Measurements from ENCODE around the gene SUPT20HL1.
"Not testable (repeated sequence)": the region's sequence is repeated elsewhere in the genome, so short reads cannot be mapped to it uniquely, and the experiment has no call there.

The SUPT20HL1 gene

GRCh38 chrX:24369816-24370215, 9.4 kb downstream of the SUPT20HL1 start:
- Histone ChIP-seq H3K4me1 (ENCODE audit: insufficient read depth, low read length) (no peaks in the 10 kb centered on the region), H3K9me3 (ENCODE audit: low read length) (no peaks in the 10 kb centered on the region), H3K36me3 (ENCODE audit: insufficient read depth, low read length) (no peaks in the 10 kb centered on the region), H3K27me3 (ENCODE audit: insufficient read depth, low read length) (peaks cover 11% of the 10 kb centered on the region), H2AFZ (ENCODE audit: low read depth, low read length) (no peak overlapping the region), H3K4me3 (ENCODE audit: low read length) (no peak overlapping the region)

GRCh38 chrX:24371391-24371972, 11.0 kb downstream of the SUPT20HL1 start:
- Histone ChIP-seq H3K9me3 (ENCODE audit: low read length) (no peaks in the 10 kb centered on the region), H3K4me3 (ENCODE audit: low read length) (no peak overlapping the region), H3K4me1 (ENCODE audit: insufficient read depth, low read length) (no peaks in the 10 kb centered on the region), H3K36me3 (ENCODE audit: insufficient read depth, low read length) (no peaks in the 10 kb centered on the region), H2AFZ (ENCODE audit: low read depth, low read length) (no peak overlapping the region), H3K27me3 (ENCODE audit: insufficient read depth, low read length) (peaks cover 11% of the 10 kb centered on the region)

GRCh38 chrX:24372021-24372763, 11.8 kb downstream of the SUPT20HL1 start:
- H3K9me3 ChIP-seq (ENCODE audit: low read length): no peaks in the 10 kb centered on the region
- no peak overlapping the region for H3K4me3 ChIP-seq (ENCODE audit: low read length)
- no peaks in the 10 kb centered on the region for H3K4me1 ChIP-seq (ENCODE audit: insufficient read depth, low read length)
- no peaks in the 10 kb centered on the region for H3K36me3 ChIP-seq (ENCODE audit: insufficient read depth, low read length)
- H3K27me3 ChIP-seq (ENCODE audit: insufficient read depth, low read length): peaks cover 11% of the 10 kb centered on the region
- H2AFZ ChIP-seq (ENCODE audit: low read depth, low read length): no peak overlapping the region

- Histone ChIP-seq H2AFZ (ENCODE audit: low read depth, low read length) (no peak overlapping the region), H3K9me3 (ENCODE audit: low read length) (no peaks in the 10 kb centered on the region), H3K36me3 (ENCODE audit: insufficient read depth, low read length) (no peaks in the 10 kb centered on the region), H3K4me1 (ENCODE audit: insufficient read depth, low read length) (no peaks in the 10 kb centered on the region), H3K27me3 (ENCODE audit: insufficient read depth, low read length) (peaks cover 6% of the 10 kb centered on the region), H3K4me3 (ENCODE audit: low read length) (no peak overlapping the region)
These were observed 15.2 kb downstream of the SUPT20HL1 start for GRCh38 chrX:24375600-24376131.

- Histone ChIP-seq H3K4me3 (ENCODE audit: low read length) (no peak overlapping the region), H3K9me3 (ENCODE audit: low read length) (no peaks in the 10 kb centered on the region), H3K4me1 (ENCODE audit: insufficient read depth, low read length) (no peaks in the 10 kb centered on the region), H3K36me3 (ENCODE audit: insufficient read depth, low read length) (no peaks in the 10 kb centered on the region), H3K27me3 (ENCODE audit: insufficient read depth, low read length) (no peaks in the 10 kb centered on the region), H2AFZ (ENCODE audit: low read depth, low read length) (no peak overlapping the region)
These were observed 16.0 kb downstream of the SUPT20HL1 start for GRCh38 chrX:24376403-24376802.

GRCh38 chrX:24377195-24377594, 16.8 kb downstream of the SUPT20HL1 start:
- no peaks in the 10 kb centered on the region for H3K36me3 ChIP-seq (ENCODE audit: insufficient read depth, low read length)
- H2AFZ ChIP-seq (ENCODE audit: low read depth, low read length): no peak overlapping the region
- H3K4me3 ChIP-seq (ENCODE audit: low read length): no peak overlapping the region
- H3K9me3 ChIP-seq (ENCODE audit: low read length): no peaks in the 10 kb centered on the region
- no peaks in the 10 kb centered on the region for H3K4me1 ChIP-seq (ENCODE audit: insufficient read depth, low read length)
- no peaks in the 10 kb centered on the region for H3K27me3 ChIP-seq (ENCODE audit: insufficient read depth, low read length)

GRCh38 chrX:24377911-24378468, 17.6 kb downstream of the SUPT20HL1 start:
- no peaks in the 10 kb centered on the region for H3K4me1 ChIP-seq (ENCODE audit: insufficient read depth, low read length)
- no peak overlapping the region for H3K4me3 ChIP-seq (ENCODE audit: low read length)
- H2AFZ ChIP-seq (ENCODE audit: low read depth, low read length): no peak overlapping the region
- H3K36me3 ChIP-seq (ENCODE audit: insufficient read depth, low read length): no peaks in the 10 kb centered on the region
- H3K27me3 ChIP-seq (ENCODE audit: insufficient read depth, low read length): no peaks in the 10 kb centered on the region
- H3K9me3 ChIP-seq (ENCODE audit: low read length): no peaks in the 10 kb centered on the region

- Histone ChIP-seq H3K9me3 (ENCODE audit: low read length) (no peaks in the 10 kb centered on the region), H3K36me3 (ENCODE audit: insufficient read depth, low read length) (no peaks in the 10 kb centered on the region), H3K4me1 (ENCODE audit: insufficient read depth, low read length) (no peaks in the 10 kb centered on the region), H3K27me3 (ENCODE audit: insufficient read depth, low read length) (no peaks in the 10 kb centered on the region), H2AFZ (ENCODE audit: low read depth, low read length) (no peak overlapping the region), H3K4me3 (ENCODE audit: low read length) (no peak overlapping the region)
These were observed 18.3 kb downstream of the SUPT20HL1 start for GRCh38 chrX:24378706-24379105.

GRCh38 chrX:24380262-24381187, 20.1 kb downstream of the SUPT20HL1 start:
- Histone ChIP-seq H3K9me3 (ENCODE audit: low read length) (no peaks in the 10 kb centered on the region), H2AFZ (ENCODE audit: low read depth, low read length) (no peak overlapping the region), H3K4me3 (ENCODE audit: low read length) (no peak overlapping the region), H3K36me3 (ENCODE audit: insufficient read depth, low read length) (no peaks in the 10 kb centered on the region), H3K4me1 (ENCODE audit: insufficient read depth, low read length) (no peaks in the 10 kb centered on the region), H3K27me3 (ENCODE audit: insufficient read depth, low read length) (no peaks in the 10 kb centered on the region)

GRCh38 chrX:24382315-24382714, 21.9 kb downstream of the SUPT20HL1 start:
- H3K27me3 ChIP-seq (ENCODE audit: insufficient read depth, low read length); H3K4me1 ChIP-seq (ENCODE audit: insufficient read depth, low read length); H3K9me3 ChIP-seq (ENCODE audit: low read length); H3K4me3 ChIP-seq (ENCODE audit: low read length); H2AFZ ChIP-seq (ENCODE audit: low read depth, low read length); H3K36me3 ChIP-seq (ENCODE audit: insufficient read depth, low read length): not testable (repeated sequence)

GRCh38 chrX:24387724-24388123, 27.3 kb downstream of the SUPT20HL1 start:
- Histone ChIP-seq H3K36me3 (ENCODE audit: insufficient read depth, low read length) (no peaks in the 10 kb centered on the region), H3K9me3 (ENCODE audit: low read length) (no peaks in the 10 kb centered on the region), H3K4me1 (ENCODE audit: insufficient read depth, low read length) (no peaks in the 10 kb centered on the region), H2AFZ (ENCODE audit: low read depth, low read length) (no peak overlapping the region), H3K4me3 (ENCODE audit: low read length) (no peak overlapping the region), H3K27me3 (ENCODE audit: insufficient read depth, low read length) (peaks cover 5% of the 10 kb centered on the region)

GRCh38 chrX:24391389-24391788, 30.9 kb downstream of the SUPT20HL1 start:
- no peaks in the 10 kb centered on the region for H3K9me3 ChIP-seq (ENCODE audit: low read length)
- no peaks in the 10 kb centered on the region for H3K36me3 ChIP-seq (ENCODE audit: insufficient read depth, low read length)
- H3K4me3 ChIP-seq (ENCODE audit: low read length): no peak overlapping the region
- peaks cover 11% of the 10 kb centered on the region for H3K27me3 ChIP-seq (ENCODE audit: insufficient read depth, low read length)
- no peak overlapping the region for H2AFZ ChIP-seq (ENCODE audit: low read depth, low read length)
- H3K4me1 ChIP-seq (ENCODE audit: insufficient read depth, low read length): no peaks in the 10 kb centered on the region

GRCh38 chrX:24391843-24392242, 31.4 kb downstream of the SUPT20HL1 start:
- H3K9me3 ChIP-seq (ENCODE audit: low read length): no peaks in the 10 kb centered on the region
- no peaks in the 10 kb centered on the region for H3K4me1 ChIP-seq (ENCODE audit: insufficient read depth, low read length)
- H3K27me3 ChIP-seq (ENCODE audit: insufficient read depth, low read length): peaks cover 11% of the 10 kb centered on the region
- H3K36me3 ChIP-seq (ENCODE audit: insufficient read depth, low read length): no peaks in the 10 kb centered on the region
- H3K4me3 ChIP-seq (ENCODE audit: low read length): no peak overlapping the region
- H2AFZ ChIP-seq (ENCODE audit: low read depth, low read length): no peak overlapping the region
